ENCODE measurements around the gene PDLIM1.

- no peak for TF ChIP-seq CTCF (IDR thresholded peaks at IDR 0.05)
- no peak for TF ChIP-seq POLR2AphosphoS5 (IDR thresholded peaks at IDR 0.05)
Measured at GRCh38 chr10:95267251-95267650, 23.6 kb downstream of the PDLIM1 start.
